NCI-H2196 (cell line): ENCODE measurements around the gene MTSS2.
"Not testable (repeated sequence)": the region's sequence is repeated elsewhere in the genome, so short reads cannot be mapped to it uniquely, and the experiment has no call there.

Experiments
- DNase-seq: peaks from one replicate; lab custom pipeline; 2025; ENCODE audit not compliant: unreplicated experiment; lab: John Stamatoyannopoulos, UW

Gene MTSS2

DNA sequence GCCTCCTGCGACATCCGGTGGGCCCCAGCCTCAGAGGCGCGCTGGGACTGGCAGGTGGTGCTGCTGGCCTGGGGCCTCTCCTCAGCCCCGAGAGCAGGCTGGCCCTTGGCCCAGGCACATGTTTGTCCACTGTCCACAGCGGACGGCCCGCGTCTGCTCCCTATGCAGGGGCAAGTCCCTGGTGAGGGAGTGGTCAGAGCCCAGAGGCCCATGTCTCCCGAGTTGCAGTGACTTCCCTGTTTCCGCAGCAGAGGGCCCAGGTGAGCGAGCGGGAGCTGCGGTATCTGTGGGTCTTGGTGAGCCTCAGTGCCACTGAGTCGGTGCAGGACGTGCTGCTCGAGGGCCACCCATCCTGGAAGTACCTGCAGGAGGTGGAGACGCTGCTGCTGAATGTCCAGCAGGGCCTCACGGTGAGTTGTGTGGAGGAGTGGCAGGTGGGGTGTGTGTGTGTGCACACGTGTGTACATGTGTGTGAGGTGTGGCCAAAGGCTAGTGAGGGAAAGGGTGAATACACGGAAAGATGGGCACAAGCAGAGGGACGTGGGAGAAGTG, 29.1 kb downstream of the MTSS2 start:
- no peak for DNase-seq

DNA sequence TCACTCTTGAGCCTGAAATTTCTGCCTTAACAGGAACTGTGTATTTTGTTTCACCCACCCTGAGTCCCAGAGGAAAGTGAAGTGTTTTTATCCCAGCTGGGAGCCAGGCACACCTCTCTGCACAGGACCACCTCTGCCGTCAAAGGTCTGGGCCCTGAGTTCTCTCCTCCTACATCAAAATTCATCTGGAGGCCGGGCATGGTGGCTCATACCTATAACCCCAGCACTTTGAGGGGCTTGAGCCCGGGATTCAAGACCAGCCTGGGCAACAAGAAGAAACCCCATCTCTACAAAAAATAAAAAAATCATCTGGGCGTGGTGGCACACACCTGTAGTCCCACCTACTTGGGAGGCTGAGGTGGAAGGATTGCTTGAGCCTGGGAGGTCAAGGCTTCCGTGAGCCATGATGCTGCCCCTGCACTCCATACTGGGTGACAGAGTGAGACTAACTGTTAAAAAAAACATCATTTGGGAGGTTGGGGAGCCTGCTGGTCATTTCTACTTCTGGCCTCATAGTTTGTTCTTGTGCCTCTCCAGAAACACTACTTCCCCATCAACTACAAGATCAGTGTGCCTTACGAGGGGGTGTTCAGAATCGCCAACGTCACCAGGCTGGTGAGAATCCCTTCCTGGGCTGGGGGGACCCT, 29.7 kb downstream of the MTSS2 start:
- DNase-seq, result no peak

DNA sequence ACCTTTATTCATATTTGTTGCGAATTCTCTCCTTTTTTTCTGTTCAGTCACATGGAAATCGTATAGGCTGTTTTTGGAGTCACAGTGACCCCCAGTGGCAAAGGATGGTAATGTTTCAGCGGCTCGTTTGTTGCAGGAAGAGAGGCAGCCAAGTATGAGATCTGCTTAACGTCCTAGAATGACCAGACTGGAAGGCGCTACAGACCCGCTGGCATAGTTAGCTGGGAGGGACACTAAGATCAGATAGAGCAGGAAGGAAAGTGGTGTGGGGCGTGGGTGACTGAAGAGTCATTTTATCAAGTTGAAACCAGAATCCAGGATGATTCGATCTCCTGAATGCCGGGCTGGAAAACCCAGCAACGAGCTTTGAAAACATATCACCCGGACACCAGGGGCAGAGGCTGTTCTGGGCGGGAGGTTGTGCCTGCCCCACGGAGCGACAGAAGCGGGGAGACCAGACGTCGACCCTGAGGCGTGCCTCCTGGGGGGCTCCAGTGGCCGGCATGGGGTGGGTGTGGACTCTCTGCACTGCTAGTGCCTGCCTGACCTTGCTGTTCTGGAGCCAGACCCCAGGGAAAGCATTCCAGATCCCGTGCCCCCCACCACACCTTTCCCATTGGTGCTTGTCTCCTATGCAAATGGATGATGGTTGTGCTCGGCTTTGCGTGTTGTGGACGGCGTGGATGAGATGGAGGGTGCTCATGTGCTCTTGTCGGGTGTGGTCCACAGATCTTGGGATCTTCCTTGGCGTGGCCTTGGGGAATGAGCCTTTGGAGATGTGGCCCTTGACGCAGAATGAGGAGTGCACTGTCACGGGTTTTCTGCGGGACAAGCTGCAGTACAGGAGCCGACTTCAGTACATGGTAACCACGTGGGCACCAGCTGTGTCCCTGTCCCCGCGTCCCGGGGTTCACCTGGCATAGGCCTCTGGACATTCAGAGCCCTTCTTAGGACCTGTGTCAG, 31.8 kb downstream of the MTSS2 start:
- peak; percentile 50 for DNase-seq

DNA sequence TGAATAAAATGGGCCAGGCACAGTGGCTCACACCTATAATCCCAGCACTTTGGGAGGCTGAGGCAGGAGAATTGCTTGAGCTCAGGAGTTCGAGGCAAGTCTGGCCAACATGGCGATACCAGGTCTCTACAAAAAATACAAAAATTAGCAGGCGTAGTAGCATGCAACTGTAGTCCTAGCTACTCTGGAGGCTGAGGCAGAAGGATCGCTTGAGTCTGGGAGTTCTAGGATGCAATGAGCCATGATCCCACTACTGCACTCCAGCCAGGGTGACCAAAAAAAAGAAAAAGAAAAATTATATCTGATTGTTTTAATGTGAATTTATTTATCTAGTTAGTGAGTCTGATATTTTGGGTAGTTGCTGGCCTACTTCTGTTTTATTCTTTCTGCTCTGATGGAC, 32.4 kb downstream of the MTSS2 start:
- no peak for DNase-seq

DNA sequence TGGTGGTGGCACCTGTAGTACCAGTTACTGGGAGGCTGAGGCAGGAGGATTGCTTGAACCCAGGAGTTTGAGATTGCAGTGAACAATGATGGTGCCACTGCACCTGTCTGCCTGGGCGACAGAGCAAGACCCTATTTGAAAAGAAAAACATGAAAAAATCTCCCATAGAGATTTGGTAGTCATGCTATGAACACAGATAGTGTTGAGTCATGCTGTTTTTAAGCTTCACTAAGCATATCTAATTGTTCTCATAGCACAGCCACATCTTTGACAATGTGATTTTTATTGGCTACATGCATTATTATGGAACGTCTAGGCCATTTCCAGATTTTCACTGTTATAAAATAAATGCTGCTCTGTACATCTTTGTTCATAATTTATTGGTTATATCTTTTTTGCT, 33.5 kb downstream of the MTSS2 start:
- no peak for DNase-seq

DNA sequence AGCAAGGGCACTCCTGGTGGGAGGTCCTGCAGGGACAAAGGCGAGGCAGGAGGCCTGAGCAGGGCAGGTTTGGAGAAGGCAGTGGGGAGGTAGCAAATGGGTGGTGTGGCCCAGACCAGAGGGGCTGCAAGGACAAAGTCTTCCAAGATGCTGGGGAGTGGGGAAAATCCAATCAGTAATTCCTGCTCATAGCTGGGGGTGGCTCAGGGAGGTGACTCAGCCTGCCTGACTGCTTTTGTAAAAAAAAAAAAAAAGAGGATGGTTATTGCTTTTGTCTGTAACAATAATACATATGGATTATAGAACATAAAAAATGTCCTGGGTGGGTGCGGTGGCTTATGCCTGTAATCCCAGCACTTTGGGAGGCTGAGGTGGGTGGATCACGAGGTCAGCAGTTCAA, 34.3 kb downstream of the MTSS2 start:
- DNase-seq, result no peak

DNA sequence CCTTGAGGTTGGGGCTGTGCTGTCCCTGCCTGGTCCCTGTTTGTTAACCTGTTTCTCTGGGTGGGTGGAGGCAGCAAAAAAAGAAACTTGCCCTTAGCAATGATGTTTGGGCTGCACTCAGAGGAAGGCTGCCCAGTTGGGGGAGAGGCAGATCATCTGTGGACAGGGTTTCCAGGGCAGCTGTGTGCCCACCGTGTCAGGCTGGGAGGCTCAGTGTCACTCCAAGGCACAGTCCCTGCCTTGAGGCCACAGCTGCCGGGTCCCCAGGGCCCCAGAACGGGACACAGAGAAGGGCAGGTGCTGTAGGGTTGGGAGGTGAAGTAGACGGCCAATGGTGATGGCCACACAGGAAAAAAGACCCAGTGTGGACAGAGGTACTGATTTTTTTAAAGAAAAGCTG, 35.6 kb downstream of the MTSS2 start:
- DNase-seq, result no peak

DNA sequence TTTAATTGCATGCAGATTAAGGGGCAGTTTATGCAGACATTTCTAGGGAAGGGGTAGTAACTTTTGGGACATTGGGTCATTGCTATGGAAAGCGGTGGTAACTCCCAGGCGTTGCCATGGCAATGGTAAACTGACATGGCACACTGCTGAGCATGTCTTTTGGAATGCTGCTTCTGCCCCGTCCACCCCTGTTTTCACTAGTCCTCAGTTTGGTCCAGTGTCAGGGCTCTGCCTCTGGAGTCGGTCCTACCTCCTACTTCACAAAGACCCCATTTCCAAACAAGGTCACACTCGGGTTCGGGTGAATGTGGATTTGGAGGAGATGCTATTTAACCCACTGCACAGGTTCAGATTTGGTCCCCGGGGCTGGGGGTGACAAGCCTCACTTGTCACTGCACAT, 36.6 kb downstream of the MTSS2 start:
- no peak for DNase-seq

DNA sequence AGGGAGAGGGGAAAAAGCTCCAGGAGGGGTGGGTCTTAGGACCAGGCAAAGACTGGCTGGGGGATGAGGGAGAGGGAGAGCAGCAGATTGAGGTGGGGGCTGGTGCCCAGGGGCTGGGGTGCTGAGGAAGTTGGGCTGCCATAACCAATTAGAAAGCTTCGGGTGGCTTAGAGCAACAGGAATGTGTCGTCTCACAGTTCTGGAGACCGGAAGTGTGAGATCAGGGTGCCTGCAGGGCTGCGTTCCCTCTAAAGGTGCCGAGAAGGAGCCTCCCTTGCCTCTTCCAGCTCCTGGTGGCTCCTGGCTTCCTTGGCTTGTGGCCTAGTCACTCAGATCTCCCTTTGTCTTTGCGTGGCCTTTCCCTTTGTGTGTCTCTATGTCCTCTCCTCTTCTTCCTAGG, 37.2 kb downstream of the MTSS2 start:
- no peak for DNase-seq

DNA sequence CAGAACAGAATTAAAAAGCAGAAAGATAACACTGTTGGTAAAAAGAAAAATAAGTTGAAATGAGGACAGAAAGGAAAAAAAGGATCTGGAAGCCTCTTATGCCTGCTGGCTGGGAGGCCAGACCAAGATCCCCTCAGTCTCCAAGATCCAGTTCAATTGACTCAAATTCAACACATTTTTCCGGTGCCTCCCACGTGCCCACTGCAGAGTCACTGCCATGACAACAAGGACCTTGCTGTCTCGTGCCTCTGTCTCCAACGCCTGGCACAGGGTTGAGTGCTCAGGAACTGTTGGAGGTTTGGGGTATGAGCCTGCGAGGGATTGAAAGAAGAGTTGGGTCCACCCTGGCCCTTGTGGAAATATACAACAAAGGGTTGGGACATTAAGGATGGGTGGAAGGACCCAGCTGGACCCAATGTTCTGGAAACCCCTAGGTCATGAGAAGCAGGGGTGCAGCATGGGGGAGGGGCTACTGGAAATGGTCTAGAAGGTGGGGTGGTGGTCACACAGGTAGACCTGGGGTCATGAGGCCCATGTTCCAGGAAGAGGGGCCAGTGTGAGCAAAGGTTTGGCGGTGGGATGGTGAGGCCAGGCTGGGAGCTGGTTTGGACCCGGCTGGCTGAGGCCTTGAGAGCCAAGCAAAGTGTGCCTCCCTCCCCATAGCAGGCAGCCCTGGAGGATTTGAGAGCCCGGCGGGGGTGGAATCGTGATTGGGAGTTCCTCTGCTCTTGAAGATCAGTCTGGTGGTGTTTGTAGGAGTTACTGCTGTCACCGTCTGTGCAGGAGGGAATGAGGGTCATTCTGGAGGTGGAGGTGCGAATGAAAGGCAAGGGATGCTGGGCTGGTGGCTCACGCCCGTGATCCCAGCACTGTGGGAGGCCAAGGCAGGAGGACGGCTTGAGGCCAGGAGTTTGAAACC, 38.2 kb downstream of the MTSS2 start:
- no peak for DNase-seq

DNA sequence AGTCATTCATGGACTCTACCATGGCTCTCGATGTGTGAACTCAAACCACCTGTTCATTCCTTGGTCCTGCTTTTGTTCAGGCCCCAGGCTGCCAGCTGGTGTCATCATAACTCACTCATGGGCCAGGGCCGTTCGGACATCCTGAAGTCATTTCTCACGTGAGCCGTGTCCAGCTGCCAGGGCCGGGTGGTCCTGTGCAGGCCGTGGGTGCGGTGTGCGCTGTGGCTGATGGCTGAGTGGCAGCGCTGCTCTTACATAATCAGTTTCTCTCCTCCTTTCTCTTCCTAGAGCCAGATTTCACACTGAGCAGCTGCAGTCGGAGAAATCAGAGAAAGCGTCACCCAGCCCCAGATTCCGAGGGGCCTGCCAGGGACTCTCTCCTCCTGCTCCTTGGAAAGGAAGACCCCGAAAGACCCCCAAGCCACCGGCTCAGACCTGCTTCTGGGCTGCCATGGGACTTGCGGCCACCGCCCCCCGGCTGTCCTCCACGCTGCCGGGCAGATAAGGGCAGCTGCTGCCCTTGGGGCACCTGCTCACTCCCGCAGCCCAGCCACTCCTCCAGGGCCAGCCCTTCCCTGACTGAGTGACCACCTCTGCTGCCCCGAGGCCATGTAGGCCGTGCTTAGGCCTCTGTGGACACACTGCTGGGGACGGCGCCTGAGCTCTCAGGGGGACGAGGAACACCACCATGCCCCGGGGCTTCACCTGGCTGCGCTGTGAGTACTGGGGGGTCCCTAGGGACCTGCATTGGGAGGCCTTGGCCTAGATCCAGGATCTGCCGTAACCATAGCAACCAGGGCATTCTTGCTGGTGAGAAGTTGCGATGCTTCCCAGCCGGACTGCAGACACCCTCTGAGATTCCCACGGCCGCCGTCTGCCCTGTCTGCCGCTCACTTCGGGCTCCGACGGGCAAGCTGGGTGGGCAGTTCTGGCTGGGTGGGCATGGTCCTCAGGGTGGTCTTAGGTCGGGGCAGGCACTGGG, 39.3 kb downstream of the MTSS2 start, which contains the start of gene IL34:
IL34 (plus strand) TSS at position 300 of the 982 bp plus-strand sequence; CDS start at position 689, 389 bp downstream.
- no peak for DNase-seq

DNA sequence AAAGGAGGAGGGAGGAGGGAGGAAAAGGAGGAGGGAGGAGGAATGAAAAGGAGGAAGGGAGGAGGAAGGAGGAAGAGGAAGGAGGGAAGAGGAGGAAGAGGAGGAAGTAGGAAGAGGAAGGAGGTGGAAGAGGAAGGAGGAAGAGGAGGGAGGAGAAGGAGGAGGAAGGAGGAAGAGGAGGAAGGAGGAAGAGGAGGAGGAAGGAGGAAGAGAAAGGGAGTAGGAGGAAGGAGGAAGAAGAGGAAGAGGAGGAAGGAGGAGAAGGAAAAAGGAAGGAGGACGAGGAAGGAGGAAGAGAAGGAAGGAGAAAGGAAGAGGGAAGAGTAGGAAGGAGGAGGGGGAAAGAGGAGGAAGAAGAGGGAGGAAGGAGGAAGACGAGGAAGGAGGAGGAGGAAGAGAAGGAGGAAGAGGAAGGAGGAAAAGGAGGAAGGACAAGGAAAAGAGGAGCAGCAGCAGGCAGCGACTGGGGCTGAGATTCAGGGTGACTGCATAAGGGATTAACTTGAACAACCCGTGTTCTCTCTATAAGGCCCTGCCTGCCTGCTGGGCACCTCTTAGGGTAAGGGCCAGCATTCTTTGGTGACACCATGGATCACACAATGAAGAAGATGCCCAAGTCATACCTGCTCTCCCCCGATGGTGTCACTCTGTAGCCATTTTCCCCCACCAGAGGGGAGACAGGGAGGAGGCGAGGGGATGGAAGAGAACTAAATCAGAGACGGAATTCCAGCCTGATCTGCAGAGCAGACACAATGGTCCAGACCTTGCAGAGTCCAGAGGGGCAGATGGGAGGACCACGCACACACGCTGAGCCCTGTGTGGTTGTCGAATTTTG, 40.9 kb downstream of the MTSS2 start:
- DNase-seq, result no peak

DNA sequence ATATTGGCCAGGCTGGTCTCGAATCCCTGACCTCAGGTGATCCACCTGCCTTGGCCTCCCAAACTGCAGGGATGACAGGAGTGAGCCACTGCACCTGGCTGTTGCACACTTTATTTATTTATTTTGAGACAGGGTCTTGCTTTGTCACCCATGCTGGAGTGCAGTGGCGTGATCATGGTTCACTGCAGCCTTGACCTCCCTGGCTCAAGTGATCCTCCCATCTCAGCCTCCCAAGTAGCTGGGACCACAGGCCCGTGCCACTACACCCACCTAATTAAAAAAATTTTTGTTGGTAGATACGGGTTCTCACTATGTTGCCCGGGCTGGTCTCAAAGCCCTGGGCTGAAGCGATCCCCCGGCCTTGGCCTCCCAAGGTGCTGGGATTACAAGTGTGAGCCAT, 42.6 kb downstream of the MTSS2 start:
- DNase-seq, result not testable (repeated sequence)

DNA sequence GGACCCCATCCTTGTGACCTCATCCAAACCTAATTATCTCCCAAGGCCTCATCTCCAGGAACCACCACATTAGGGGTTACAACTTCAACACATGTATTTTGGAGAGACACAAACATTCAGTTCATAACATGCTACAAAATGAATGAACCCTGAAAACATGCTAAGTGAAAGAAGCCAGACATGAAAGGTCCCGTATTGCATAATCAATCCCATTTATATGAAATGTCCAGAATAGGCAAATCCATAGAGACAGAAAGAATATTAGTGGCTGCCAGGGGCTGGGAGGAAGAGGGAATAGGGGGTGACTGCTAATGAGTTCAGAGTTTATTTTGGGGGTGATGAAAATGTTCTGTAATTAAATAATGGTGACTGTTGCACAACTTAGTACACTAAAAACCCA, 43.2 kb downstream of the MTSS2 start:
- no peak for DNase-seq

DNA sequence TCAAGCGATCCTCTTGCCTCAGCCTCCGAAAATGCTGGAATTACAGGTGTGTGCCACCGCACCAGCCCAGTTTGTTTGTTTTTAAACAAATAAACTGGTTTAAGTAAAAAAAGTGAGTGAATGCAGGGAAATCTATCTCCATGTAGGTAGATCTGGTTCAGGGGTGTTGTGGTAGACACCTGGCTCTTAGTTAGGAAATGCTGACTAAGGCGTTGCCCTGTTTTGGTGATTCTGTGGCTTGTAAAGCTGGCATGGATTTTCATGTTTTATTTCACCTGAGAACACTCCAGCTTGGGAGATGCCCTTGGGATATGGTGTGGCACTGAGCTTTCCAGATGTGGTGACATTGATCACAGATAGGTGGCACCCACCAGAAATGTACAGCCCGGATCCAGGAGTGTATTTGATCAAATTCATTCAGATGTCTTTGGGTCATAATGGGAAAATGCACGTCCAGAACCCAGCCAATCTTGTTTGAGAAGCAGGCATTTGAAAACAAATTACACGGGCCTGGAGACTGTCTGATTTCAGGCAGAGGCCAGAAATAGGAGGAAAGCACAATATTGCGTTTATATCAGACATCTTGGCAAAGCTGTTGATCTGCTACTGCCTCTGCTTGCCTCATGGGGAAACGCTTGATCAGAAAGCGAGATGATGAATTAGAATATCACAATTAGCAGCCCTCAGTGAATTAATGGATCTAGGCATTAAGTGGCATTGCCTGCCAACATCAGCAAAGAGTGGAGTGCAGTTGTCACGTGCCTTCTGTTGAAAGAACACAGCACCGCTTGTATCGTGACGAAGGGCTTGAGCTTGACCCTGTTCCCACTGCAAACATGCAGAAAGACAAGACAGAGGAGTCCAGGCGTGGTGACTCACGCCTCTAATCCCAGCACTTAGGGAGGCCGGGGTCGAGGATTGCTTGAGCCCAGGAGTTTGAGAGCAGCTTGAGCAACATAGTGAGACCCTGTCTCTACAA, 46.8 kb downstream of the MTSS2 start:
- no peak for DNase-seq
